ENCODE measurements around the gene CTCF. TPM values are rescaled to one million over a fixed set of nuclear protein-coding genes. Genes with fewer than 3 reads are reported as not detected.
A peak's percentile ranks its signal among the peaks of the same experiment; 100 is the strongest.

The CTCF gene
- total and polyA plus RNA-seq, 10 of the 15 experiments (the other 5 are each of a cell fraction or from before 2014, with no cell fraction given): 9.1 to 55.0 (median 41.8) TPM

GRCh38 chr16:67537270-67537635 lies 25.1 kb upstream of the CTCF start:
- DNase-seq (ENCODE audit: low read depth, low spot score) (no peak), ATAC-seq (peak; percentile 61), FAIRE-seq (no peak)
- Histone ChIP-seq H3K4me3 (peak overlapping the region; percentile 83), H3K4me2 (ENCODE audit: control insufficient read depth, insufficient read depth) (peak overlapping the region; percentile 86), H3K9me3 (replicated peaks; ENCODE audit: control insufficient read depth, insufficient read depth, low read length) (no peaks in the 10 kb centered on the region), H3K36me3 (ENCODE audit: control insufficient read depth in 2 of 2, insufficient read depth in 2 of 2, low read length in 1 of 2) (peaks cover 1 to 7% of the 10 kb centered on the region in 2 experiments; a peak in 3 of 4 replicates), H3K4me1 (ENCODE audit: control insufficient read depth, insufficient read depth, low read length) (peaks cover 7% of the 10 kb centered on the region), H4K20me1 (ENCODE audit: control insufficient read depth, insufficient read depth) (peaks cover 4% of the 10 kb centered on the region), H3K79me2 (ENCODE audit: control insufficient read depth, insufficient read depth, low read length) (no peaks in the 10 kb centered on the region), H3K27ac (ENCODE audit: control insufficient read depth, insufficient read depth) (peak overlapping the region; percentile 50), H3K9ac (ENCODE audit: control insufficient read depth, insufficient read depth, low read length) (peak overlapping the region; percentile 65), H2AFZ (ENCODE audit: control insufficient read depth, low read depth, low read length) (peak overlapping the region; percentile 52), H3K27me3 (replicated peaks in 1 of 2; ENCODE audit: control insufficient read depth in 2 of 2, insufficient read depth in 2 of 2, low read length in 1 of 2) (peaks cover 0 to 2% of the 10 kb centered on the region in 2 experiments; a peak in 1 of 4 replicates)
- intact Hi-C loops (cut with micrococcal nuclease; ENCODE audit: unreplicated experiment) (no loop called here), in situ Hi-C loops (cut with MboI) (no loop called here)
- ChIA-PET RAD21 (ENCODE audit: unreplicated experiment) (interaction anchor here (0.6 to 2.1 kb wide), 12 partner anchors 10 to 129 kb away, joined by 3 to 11 read pairs (median 4); partner anchors contain the start of genes ATP6V0D1, C16orf86, CARMIL2 and ENKD1), SMC1A (ENCODE audit: uncharacterized antibody, unreplicated experiment) (interaction anchor here (0.8 to 1.9 kb wide), 7 partner anchors 16 to 43 kb away, joined by 3 to 5 read pairs (median 3); no protein-coding TSS in a partner anchor), CTCF (interaction anchor here (0.7 to 11.3 kb wide), 12 partner anchors 10 to 291 kb away, joined by 3 to 131 read pairs (median 4); partner anchors contain the start of genes ATP6V0D1 and CARMIL2), POLR2A (interaction anchor here (0.8 to 2.6 kb wide), 10 partner anchors 10 to 121 kb away, joined by 3 to 13 read pairs (median 3); partner anchors contain the start of gene CTCF)
- BruUV-seq (replicated peaks): no TSS peak
- WGBS (ENCODE audit: insufficient coverage, insufficient replicate concordance, low lambda C conversion rate, missing lambda C conversion rate): 0% methylated on average over 13 of the region's 32 CpGs
- TF ChIP-seq MXI1 (IDR thresholded peaks at IDR 0.05; ENCODE audit: low read depth, low read length) (no peak), MEF2B (IDR thresholded peaks at IDR 0.05; ENCODE audit: partially characterized antibody, poor library complexity, severe bottlenecking) (peak; percentile 27), TCF12 (IDR thresholded peaks at IDR 0.05; ENCODE audit: low read depth, low read length) (no peak), KLF5 (IDR thresholded peaks at IDR 0.05; ENCODE audit: partially characterized antibody) (no peak), LARP7 (IDR thresholded peaks at IDR 0.05) (peak; percentile 55; the same call in 1 of the 2 replicates), SUPT20H (IDR thresholded peaks at IDR 0.05; ENCODE audit: borderline replicate concordance, control insufficient read depth, low read depth, low read length) (no peak), JUNB (IDR thresholded peaks at IDR 0.05) (no peak), DPF2 (IDR thresholded peaks at IDR 0.05) (peak; percentile 59), RCOR1 (conservative IDR thresholded peaks at IDR 0.05; ENCODE audit: low read depth, low read length) (no peak), RELB (IDR thresholded peaks at IDR 0.05; ENCODE audit: low read depth) (0 out of 2 replicates have a peak, but pooled peaks have one; percentile 55), BACH1 (IDR thresholded peaks at IDR 0.05; ENCODE audit: borderline replicate concordance) (0 out of 2 replicates have a peak, but pooled peaks have one; percentile 14), BCLAF1 (IDR thresholded peaks at IDR 0.05) (no peak), ZBTB4 (CRISPR knock-in tag; IDR thresholded peaks at IDR 0.05) (no peak), TCF7 (IDR thresholded peaks at IDR 0.05; ENCODE audit: borderline replicate concordance) (no peak), HDGF (IDR thresholded peaks at IDR 0.05) (0 out of 2 replicates have a peak, but pooled peaks have one; percentile 3), STAT1 (conservative IDR thresholded peaks at IDR 0.05) (no peak)
